OCI-LY1 (cell line): ENCODE measurements around the gene INSR.

Source experiments
- H2AFZ ChIP-seq: fragments of 200-600 bp; sonication (generic), shearing (Covaris generic); 2 replicates; pipeline ENCODE4 v1.6.0; 2014; ENCODE audit warnings: antibody characterized with exemption, mild to moderate bottlenecking, low read length
- H3F3A ChIP-seq: fragments of 200-600 bp; sonication (generic), shearing (Covaris generic); 2 replicates; pipeline ENCODE4 v1.6.0; 2014; ENCODE audit warnings: mild to moderate bottlenecking, antibody characterized with exemption, low read length, moderate library complexity; ENCODE audit not compliant: insufficient read depth
- H3K27ac ChIP-seq: fragments of 200-600 bp; sonication (generic); 2 replicates; pipeline ENCODE4 v1.5.1; 2014; ENCODE audit warnings: low read length, mixed run types, mild to moderate bottlenecking, low read depth; ENCODE audit not compliant: poor library complexity, severe bottlenecking
- H3K27me3 ChIP-seq: fragments of 200-600 bp; sonication (generic); 2 replicates; pipeline ENCODE4 v1.6.0; 2014; ENCODE audit warnings: antibody characterized with exemption, mild to moderate bottlenecking, low read length, moderate library complexity; ENCODE audit not compliant: insufficient read depth
- H3K36me3 ChIP-seq: fragments of 200-600 bp; sonication (generic); 2 replicates; pipeline ENCODE4 v1.6.1; 2014; ENCODE audit warnings: mild to moderate bottlenecking, antibody characterized with exemption, low read length, moderate library complexity, mixed read lengths; ENCODE audit not compliant: insufficient read depth
- H3K4me1 ChIP-seq: fragments of 200-600 bp; sonication (generic); 2 replicates; pipeline ENCODE4 v1.5.1; 2014; ENCODE audit warnings: mild to moderate bottlenecking, low read length, moderate library complexity; ENCODE audit not compliant: insufficient read depth, severe bottlenecking
- H3K4me2 ChIP-seq: fragments of 200-600 bp; sonication (generic), shearing (Covaris generic); 2 replicates; pipeline ENCODE4 v1.6.1; 2014; ENCODE audit warnings: low read length
- H3K4me3 ChIP-seq: fragments of 200-600 bp; sonication (generic); 2 replicates; pipeline ENCODE4 v1.5.1; 2014; ENCODE audit warnings: low read length, low read depth, mild to moderate bottlenecking, mixed read lengths; ENCODE audit not compliant: poor library complexity, severe bottlenecking
- H3K79me2 ChIP-seq: fragments of 200-600 bp; shearing (Covaris generic); 2 replicates; pipeline ENCODE4 v1.6.1; 2016; ENCODE audit warnings: mixed run types, low read length, mixed read lengths; ENCODE audit not compliant: insufficient read depth
- H3K9ac ChIP-seq: fragments of 200-600 bp; sonication (generic), shearing (Covaris generic); 2 replicates; pipeline ENCODE4 v1.6.1; 2014; ENCODE audit warnings: mild to moderate bottlenecking, low read length, mixed read lengths
- H3K9me2 ChIP-seq: fragments of 200-600 bp; sonication (generic), shearing (Covaris generic); 2 replicates; pipeline ENCODE4 v1.6.1; 2014; ENCODE audit warnings: low read depth, mild to moderate bottlenecking, low read length, mixed read lengths
- H3K9me3 ChIP-seq: fragments of 200-600 bp; shearing (Covaris generic); 2 replicates; pipeline ENCODE4 v1.6.1; 2014; ENCODE audit warnings: low read length, mixed read lengths
- H4K20me1 ChIP-seq: fragments of 200-600 bp; sonication (generic), shearing (Covaris generic); 2 replicates; pipeline ENCODE4 v1.6.0; 2016; ENCODE audit warnings: mild to moderate bottlenecking, low read length; ENCODE audit not compliant: insufficient read depth
- CTCF ChIP-seq: fragments of 200-600 bp; sonication (generic), shearing (Covaris generic); IDR thresholded peaks from 2 replicates; pipeline ENCODE4 v1.5.1; 2017; ENCODE audit warnings: mild to moderate bottlenecking, antibody characterized with exemption, low read length, moderate library complexity, mixed read lengths
- EZH2 ChIP-seq: fragments of 200-600 bp; sonication (generic), shearing (Covaris generic); IDR thresholded peaks from 2 replicates; pipeline ENCODE4 v1.8.0; 2017; ENCODE audit warnings: borderline replicate concordance, mixed run types, mild to moderate bottlenecking, antibody characterized with exemption, low read length, moderate library complexity, mixed read lengths

The INSR gene

GRCh38 chr19:7145494-7145893 lies 148.7 kb downstream of the INSR start:
- Histone ChIP-seq H4K20me1 (no peaks in the 10 kb centered on the region), H2AFZ (no peak overlapping the region), H3K9ac (no peak overlapping the region), H3K9me3 (peaks cover 15% of the 10 kb centered on the region; the same call in 1 of the 2 replicates), H3K27ac (no peak overlapping the region), H3K4me3 (no peak overlapping the region), H3K9me2 (no peaks in the 10 kb centered on the region), H3K27me3 (no peaks in the 10 kb centered on the region), H3K4me1 (peaks cover 9% of the 10 kb centered on the region), H3F3A (no peaks in the 10 kb centered on the region), H3K36me3 (no peaks in the 10 kb centered on the region), H3K79me2 (no peaks in the 10 kb centered on the region), H3K4me2 (no peak overlapping the region)
- TF ChIP-seq EZH2: no peak
- TF ChIP-seq CTCF: no peak

GRCh38 chr19:7142771-7143170 lies 151.4 kb downstream of the INSR start:
- H3K9ac ChIP-seq: no peak overlapping the region
- no peak for TF ChIP-seq EZH2
- TF ChIP-seq CTCF: no peak
- peaks cover 19% of the 10 kb centered on the region; the same call in 1 of the 2 replicates for H3K9me3 ChIP-seq
- no peak overlapping the region for H3K4me2 ChIP-seq
- H3K4me3 ChIP-seq: no peak overlapping the region
- no peaks in the 10 kb centered on the region for H4K20me1 ChIP-seq
- no peaks in the 10 kb centered on the region for H3K27me3 ChIP-seq
- no peaks in the 10 kb centered on the region for H3F3A ChIP-seq
- H3K4me1 ChIP-seq: no peaks in the 10 kb centered on the region
- no peaks in the 10 kb centered on the region for H3K9me2 ChIP-seq
- no peak overlapping the region for H2AFZ ChIP-seq
- H3K27ac ChIP-seq: no peak overlapping the region
- H3K36me3 ChIP-seq: no peaks in the 10 kb centered on the region
- H3K79me2 ChIP-seq: no peaks in the 10 kb centered on the region

GRCh38 chr19:7140137-7140536 lies 154.1 kb downstream of the INSR start:
- H2AFZ ChIP-seq: no peak overlapping the region
- H3K36me3 ChIP-seq: no peaks in the 10 kb centered on the region
- no peak overlapping the region for H3K27ac ChIP-seq
- no peak for TF ChIP-seq CTCF
- no peak for TF ChIP-seq EZH2
- no peaks in the 10 kb centered on the region for H3K4me1 ChIP-seq
- H3K27me3 ChIP-seq: no peaks in the 10 kb centered on the region; the same call in 1 of the 2 replicates
- no peaks in the 10 kb centered on the region for H3K79me2 ChIP-seq
- H3K4me3 ChIP-seq: no peak overlapping the region
- H3K4me2 ChIP-seq: no peak overlapping the region
- H3K9me3 ChIP-seq: peaks cover 13% of the 10 kb centered on the region; the same call in 1 of the 2 replicates
- no peaks in the 10 kb centered on the region for H4K20me1 ChIP-seq
- no peaks in the 10 kb centered on the region for H3F3A ChIP-seq
- no peaks in the 10 kb centered on the region for H3K9me2 ChIP-seq
- no peak overlapping the region for H3K9ac ChIP-seq
